Nephron (organoid): ENCODE results near the gene CRYBA4.

Experiments used
- H3K27ac Mint-ChIP-seq, 3 experiments: 2 replicates each; pipeline ENCODE4 v1.8.0; 2020; ENCODE audit warnings: mixed read lengths in 3 of 3, mild to moderate bottlenecking in 2 of 3, moderate library complexity in 1 of 3
- H3K27me3 Mint-ChIP-seq: 2 replicates; pipeline ENCODE4 v1.8.0; 2021; ENCODE audit warnings: low read depth, mild to moderate bottlenecking, moderate library complexity, mixed read lengths
- H3K36me3 Mint-ChIP-seq: 2 replicates; pipeline ENCODE4 v1.8.0; 2020; ENCODE audit warnings: low read depth, mixed read lengths
- H3K4me1 Mint-ChIP-seq: 2 replicates; pipeline ENCODE4 v1.8.0; 2020; ENCODE audit warnings: mixed read lengths
- H3K4me3 Mint-ChIP-seq, 3 experiments: 2 replicates each; pipeline ENCODE4 v1.8.0; 2020; ENCODE audit warnings: mild to moderate bottlenecking in 3 of 3, mixed read lengths in 3 of 3, moderate library complexity in 2 of 3
- H3K9me3 Mint-ChIP-seq: 2 replicates; pipeline ENCODE4 v1.8.0; 2020; ENCODE audit warnings: mixed read lengths
- TF ChIP-seq, protein P1 (sequence below), 3 experiments: fragments of 200-600 bp; sonication (generic); IDR thresholded peaks; one replicate each; pipeline ENCODE4 v1.5.0; 2021; ENCODE audit warnings: antibody characterized with exemption in 3 of 3; ENCODE audit not compliant: unreplicated experiment in 3 of 3

Gene CRYBA4

DNA sequence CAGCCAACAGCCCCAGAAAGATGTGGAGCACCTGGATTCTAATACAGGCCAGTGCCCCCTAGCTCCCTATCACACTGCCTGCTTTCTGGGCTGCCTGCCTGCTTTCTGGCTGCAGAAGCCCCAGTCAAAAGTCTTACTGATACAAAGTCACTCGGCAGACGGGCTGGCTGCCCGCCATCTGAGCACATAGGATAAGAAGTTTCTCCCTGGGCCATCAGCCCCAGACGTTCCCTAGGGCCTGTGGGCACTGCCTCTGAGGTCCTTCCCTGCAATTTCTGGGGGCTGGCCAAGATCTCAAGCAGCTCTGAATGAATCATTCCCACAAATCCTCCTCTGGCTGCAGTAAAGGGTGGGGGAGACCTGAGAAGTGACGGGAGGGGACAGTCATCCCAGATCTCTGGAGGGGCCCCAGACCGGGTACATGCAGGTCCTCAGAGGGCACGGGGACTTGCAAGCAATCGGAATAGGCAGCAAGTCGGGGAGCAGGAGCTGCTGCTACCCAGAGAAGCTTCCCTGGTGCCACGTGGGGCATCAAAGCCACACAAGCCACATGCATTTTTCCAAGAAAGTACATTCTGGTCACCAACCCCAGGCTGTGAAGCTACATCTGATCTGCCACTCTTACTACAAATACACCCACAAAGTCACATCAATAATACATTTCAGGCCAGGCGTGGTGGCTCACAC lies 36.5 kb upstream of the CRYBA4 start:
- Mint-ChIP-seq H3K4me1 (peaks cover 12% of the 10 kb centered on the region), H3K27ac (peak overlapping the region in 2 of 3 experiments; percentile 62 to 68), H3K36me3 (peaks cover 8% of the 10 kb centered on the region), H3K27me3 (peaks cover 8% of the 10 kb centered on the region), H3K9me3 (no peaks in the 10 kb centered on the region), H3K4me3 (peak overlapping the region in 1 of 3 experiments; percentile 30)
- TF ChIP-seq, protein P1, sequence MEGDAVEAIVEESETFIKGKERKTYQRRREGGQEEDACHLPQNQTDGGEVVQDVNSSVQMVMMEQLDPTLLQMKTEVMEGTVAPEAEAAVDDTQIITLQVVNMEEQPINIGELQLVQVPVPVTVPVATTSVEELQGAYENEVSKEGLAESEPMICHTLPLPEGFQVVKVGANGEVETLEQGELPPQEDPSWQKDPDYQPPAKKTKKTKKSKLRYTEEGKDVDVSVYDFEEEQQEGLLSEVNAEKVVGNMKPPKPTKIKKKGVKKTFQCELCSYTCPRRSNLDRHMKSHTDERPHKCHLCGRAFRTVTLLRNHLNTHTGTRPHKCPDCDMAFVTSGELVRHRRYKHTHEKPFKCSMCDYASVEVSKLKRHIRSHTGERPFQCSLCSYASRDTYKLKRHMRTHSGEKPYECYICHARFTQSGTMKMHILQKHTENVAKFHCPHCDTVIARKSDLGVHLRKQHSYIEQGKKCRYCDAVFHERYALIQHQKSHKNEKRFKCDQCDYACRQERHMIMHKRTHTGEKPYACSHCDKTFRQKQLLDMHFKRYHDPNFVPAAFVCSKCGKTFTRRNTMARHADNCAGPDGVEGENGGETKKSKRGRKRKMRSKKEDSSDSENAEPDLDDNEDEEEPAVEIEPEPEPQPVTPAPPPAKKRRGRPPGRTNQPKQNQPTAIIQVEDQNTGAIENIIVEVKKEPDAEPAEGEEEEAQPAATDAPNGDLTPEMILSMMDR (IDR thresholded peaks at IDR 0.05; ENCODE audit: unreplicated experiment in 3 of 3) = no peak

DNA sequence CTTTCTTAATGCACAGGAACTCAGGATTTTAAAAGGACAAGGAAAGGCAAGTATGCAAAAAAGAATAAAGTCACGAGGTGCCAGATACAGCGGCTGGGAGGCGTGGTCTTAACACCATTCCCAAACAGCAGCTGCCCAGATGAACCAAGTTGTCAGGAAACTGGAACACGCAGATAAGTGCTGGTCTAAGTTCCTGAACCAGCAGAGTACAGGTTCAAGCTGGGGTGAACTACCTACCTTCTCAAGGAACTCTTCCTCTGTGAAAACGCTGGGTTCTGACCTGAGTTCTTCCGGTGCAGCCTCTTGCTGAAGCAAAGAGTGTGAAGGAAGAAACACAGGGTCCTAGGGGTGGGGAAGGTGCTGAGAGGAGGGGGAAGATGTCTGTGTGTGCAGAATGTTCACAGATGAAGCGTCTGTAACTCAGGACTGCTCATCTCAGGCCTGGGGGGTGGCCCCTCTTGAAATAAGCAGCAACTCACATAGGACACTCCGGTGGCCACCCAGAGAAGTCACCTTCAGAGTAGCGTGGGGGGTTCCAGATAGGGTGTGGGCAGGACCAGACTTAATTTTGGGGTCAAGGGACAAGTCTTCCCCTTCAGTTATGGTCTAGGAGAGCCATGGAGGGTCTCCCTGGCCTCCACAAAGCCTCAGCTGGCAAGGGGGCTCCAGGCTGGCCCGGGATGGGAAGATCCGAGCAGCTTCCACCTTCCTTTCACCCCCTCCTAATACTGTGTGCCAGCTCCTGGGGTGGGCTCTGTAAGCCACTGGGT lies 35.0 kb upstream of the CRYBA4 start:
- Mint-ChIP-seq H3K4me3 (peak overlapping the region in 2 of 3 experiments; percentile 35 to 58), H3K9me3 (no peaks in the 10 kb centered on the region), H3K4me1 (peaks cover 16% of the 10 kb centered on the region), H3K36me3 (peaks cover 8% of the 10 kb centered on the region), H3K27me3 (peaks cover 11% of the 10 kb centered on the region), H3K27ac (peak overlapping the region in 1 of 3 experiments; percentile 51)
- TF ChIP-seq, protein P1 (IDR thresholded peaks at IDR 0.05; ENCODE audit: unreplicated experiment in 3 of 3) = no peak

DNA sequence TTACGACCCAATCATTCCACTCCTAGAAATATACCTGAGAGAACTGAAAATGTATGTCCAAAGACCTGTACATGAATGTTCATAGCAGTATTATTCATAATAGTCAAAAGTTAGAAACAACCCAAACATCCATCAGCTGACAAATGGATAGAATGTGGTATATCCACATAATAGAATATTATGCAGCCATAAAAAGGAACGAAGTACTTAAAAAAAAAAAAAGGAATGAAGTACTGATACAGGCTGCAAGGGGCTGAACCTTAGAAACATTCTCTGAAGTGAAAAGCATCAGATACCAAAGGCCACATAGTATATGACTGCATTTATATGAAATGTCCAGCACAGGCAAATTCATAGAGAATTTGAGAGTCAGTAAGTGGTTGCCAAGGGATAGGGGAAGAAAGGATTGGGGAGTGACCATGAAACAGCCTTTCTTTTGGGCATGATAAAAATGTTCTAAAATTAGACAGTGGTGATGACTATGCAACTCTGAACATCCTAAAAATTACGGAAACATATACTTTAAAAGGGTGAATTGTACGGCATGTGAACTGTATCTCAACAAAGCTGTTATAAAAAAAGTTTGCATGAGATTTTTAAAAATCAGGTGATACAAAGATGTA lies 33.7 kb upstream of the CRYBA4 start:
- Mint-ChIP-seq H3K27ac (peak overlapping the region in 1 of 3 experiments; percentile 43), H3K27me3 (peaks cover 25% of the 10 kb centered on the region), H3K4me3 (peak overlapping the region; percentile 83 to 87 (median 86)), H3K4me1 (peaks cover 16% of the 10 kb centered on the region), H3K9me3 (no peaks in the 10 kb centered on the region), H3K36me3 (peaks cover 4% of the 10 kb centered on the region)
- TF ChIP-seq, protein P1 (IDR thresholded peaks at IDR 0.05; ENCODE audit: unreplicated experiment in 3 of 3) = no peak

DNA sequence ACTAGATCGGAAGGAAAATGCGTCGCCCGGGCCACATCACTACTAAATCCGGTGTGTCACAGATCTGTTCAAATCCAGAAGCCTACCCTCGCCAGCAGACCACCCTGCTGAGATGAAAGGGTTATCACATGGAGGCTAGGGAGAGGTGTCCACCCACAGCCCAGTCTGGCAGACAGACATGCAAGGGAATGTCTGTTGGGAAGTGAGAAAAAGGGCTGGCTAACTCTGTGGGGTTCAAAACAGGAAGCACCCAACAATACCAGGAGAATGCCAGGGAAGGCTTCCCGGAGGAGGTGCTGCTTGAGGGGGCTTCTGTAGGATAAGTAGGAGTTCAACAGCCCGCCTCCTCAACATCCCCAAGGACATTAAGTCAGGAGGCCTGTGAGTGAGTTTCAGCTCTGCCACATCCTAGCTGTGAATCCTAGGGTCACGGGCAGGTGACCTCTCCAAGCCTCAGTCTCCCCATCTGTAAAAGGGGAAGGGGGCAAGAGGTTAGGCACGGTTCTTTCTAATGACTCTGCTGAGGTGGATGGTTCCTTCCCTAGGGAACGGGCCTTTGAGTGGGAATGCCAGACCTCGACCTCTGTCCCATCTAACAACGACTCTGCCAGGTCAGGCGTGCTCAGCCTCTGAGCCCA lies 32.9 kb upstream of the CRYBA4 start:
- peak overlapping the region; percentile 83 to 87 (median 86) for H3K4me3 Mint-ChIP-seq
- H3K4me1 Mint-ChIP-seq = peaks cover 16% of the 10 kb centered on the region
- TF ChIP-seq, protein P1 (IDR thresholded peaks at IDR 0.05; ENCODE audit: unreplicated experiment in 3 of 3) = no peak
- H3K27ac Mint-ChIP-seq = peak overlapping the region in 2 of 3 experiments; percentile 41 to 43
- no peaks in the 10 kb centered on the region for H3K9me3 Mint-ChIP-seq
- H3K36me3 Mint-ChIP-seq = peaks cover 4% of the 10 kb centered on the region
- peaks cover 27% of the 10 kb centered on the region for H3K27me3 Mint-ChIP-seq

DNA sequence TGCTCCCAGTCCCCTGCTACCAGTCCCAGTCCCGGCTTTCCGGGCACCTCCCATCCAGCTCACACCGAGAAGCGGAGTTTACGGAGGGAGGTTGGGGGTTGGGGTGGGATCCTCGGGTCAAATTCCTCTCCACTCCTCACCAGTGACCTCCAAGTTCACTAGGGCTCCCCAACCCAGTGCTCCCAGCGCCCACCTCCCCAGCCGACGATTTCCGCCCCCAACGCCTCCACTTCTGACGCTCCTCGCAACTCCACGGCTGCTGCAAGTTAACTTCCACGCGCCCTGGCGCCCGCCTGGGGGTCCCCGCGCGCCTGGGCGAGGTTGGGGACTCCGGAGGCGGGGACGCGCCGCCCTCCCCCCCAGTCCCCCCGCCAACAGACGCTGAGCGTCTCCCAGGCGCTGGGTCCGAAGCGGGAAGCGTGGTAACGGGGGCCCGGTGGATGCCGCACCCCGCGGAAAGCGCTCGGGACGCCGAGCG lies 32.4 kb upstream of the CRYBA4 start:
- Mint-ChIP-seq H3K27me3 (peaks cover 27% of the 10 kb centered on the region), H3K4me1 (peaks cover 16% of the 10 kb centered on the region), H3K9me3 (no peaks in the 10 kb centered on the region), H3K36me3 (peaks cover 4% of the 10 kb centered on the region), H3K27ac (peak overlapping the region in 1 of 3 experiments; percentile 41), H3K4me3 (peak overlapping the region; percentile 83 to 87 (median 86))
- TF ChIP-seq, protein P1 (IDR thresholded peaks at IDR 0.05; ENCODE audit: unreplicated experiment in 3 of 3) = no peak
